ENCODE measurements around the gene COMMD7. TPM values are rescaled to one million over a fixed set of nuclear protein-coding genes. Genes with fewer than 3 reads are reported as not detected.
"Not testable (repeated sequence)": the region's sequence is repeated elsewhere in the genome, so short reads cannot be mapped to it uniquely, and the experiment has no call there.

Gene COMMD7
- total RNA-seq, 1 experiment from 2014 or later = 100.0 TPM

DNA sequence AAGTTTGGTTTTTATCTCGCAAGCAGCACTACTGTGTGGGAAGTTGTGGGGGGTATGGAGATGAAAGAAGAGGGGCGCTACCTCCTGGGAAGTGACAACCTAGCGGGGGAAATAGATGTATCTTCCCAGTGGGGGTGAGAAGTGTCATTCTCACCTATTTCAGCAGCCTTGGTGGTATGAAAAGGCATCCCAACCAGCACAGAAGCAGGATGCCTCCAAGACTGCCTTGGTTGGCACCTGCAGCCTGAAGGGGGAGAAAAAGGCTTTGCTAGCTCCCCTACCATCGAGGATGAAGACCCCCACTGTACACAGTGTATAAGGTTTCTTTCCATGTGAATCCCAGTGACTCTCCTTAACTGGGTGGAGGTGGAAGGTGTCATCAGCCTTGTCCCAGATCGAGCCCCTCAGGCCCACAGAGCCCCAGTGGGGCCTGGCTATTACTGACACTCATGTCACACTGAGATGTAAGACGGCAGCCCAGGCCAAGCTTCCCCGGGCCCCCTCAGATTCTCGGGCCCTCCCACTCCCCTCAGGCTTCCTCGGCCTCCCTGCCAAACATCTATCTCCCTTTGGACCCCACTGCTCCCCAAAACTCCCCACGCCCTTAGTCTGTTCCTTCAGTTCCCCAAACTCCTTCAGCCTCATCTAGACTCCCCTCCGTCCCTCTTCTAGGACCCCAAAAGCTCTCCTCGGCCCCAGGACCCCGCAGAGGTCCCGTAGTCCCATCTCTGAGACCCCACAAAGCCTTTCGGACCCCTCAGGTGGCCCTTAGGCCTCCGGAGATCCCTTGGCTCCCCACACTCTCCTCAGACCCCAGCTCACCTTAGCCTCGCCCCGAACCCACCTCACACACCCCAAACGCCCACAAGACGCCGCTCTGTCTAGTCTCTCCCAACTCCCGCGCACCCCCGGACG is 688 bp downstream of the COMMD7 start:
- in situ Hi-C loops (cut with HindIII; ENCODE audit: low pct_unique_long_range_greater_than_20kb, low sequenced_read_pairs) = no loop called here
- DNase-seq (ENCODE audit: low read depth) = no peak

DNA sequence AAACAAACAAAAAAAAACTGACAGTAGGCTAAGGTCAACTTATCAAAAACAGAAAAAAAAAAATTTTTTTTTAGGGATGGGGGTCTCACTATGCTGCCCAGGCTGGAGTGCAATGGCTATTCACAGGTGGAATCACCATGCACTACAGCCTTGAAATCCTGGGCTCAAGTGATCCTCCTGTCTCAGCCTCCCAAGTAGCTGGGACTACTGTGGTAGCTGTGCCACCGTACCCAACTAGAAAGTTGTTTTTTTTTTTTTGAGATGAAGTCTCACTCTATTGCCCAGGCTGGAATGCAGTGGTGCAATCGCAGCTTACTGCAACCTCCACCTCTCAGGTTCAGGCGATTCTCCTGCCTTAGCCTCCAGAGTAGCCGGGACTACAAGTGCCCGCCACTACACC is 2.1 kb downstream of the COMMD7 start:
- DNase-seq (ENCODE audit: low read depth) = no peak
- in situ Hi-C loops (cut with HindIII; ENCODE audit: low pct_unique_long_range_greater_than_20kb, low sequenced_read_pairs) = no loop called here

DNA sequence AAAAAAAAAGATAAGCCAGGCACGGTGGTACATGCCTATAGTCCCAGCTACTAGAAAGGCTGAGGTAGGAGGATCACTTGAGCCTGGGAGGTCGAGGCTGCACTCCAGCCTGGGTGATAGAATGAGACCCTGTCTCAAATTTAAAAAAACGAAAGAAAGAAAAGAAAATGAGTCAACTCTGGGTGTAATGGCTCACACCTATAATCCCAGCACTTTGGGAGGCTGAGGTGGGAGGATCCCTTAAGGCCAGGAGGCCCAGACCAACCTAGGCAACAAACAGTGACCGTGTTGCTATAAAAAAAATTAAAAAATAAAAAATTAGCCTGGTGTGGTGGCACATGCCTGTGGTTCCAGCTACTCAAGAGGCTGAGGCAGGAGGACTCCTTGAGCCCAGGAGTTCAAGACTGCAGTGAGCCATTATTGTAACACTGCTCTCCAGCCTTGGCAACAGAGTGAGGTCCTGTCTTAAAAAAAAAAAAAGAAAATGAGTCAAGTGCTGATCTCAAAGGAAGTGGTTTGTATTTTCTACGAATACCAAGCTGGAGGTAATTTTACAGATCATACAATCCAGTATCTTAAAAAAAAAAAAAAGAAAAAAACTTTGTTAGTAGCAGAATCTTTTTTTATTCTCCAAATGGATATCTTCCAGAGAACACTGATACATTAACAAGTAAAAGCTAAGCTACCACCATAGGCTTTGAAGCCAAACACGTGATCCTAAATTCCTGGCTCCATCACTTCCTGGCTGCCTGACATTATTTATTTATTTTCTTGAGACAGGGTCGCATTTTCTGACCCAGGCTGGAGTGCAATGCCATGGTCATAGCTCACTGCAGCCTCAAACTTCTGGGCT is 5.7 kb downstream of the COMMD7 start:
- in situ Hi-C loops (cut with HindIII; ENCODE audit: low pct_unique_long_range_greater_than_20kb, low sequenced_read_pairs) = no loop called here
- DNase-seq (ENCODE audit: low read depth) = peak; percentile 74

DNA sequence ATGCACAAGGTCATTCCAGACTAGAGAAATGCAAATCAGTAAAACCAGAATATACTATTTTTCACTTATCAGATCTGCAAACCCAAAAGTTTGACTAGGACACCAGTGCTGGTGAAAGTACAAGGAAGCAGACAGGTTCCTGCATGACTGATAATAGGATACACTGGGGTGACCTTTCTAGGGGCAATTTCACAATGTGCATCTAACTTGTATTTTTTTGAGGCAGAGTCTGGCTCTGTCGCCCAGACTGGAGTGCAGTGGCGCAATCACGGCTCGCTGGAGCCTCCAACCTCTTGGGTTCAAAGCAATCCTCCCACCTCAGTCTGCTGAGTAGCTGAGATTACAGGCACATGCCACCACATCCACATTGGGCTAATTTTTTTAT is 11.4 kb downstream of the COMMD7 start:
- in situ Hi-C loops (cut with HindIII; ENCODE audit: low pct_unique_long_range_greater_than_20kb, low sequenced_read_pairs) = no loop called here
- DNase-seq (ENCODE audit: low read depth) = no peak

DNA sequence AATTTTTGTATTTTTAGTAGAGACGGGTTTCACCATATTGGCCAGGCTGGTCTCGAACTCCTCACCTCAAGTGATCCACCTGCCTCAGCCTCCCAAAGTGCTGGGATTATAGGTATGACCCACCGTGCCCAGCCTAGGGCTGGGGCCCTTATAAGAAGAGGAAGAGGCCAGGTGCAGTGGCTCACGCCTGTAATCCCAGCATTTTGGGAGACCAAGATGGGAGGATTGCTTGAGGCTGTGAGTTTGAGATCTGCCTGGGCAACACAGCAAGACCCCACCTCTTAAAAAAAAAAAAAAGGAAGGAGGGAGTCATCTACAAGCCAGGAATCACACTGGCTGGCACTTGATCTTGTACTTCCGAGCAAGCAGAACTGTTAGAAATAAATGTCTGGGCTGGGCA is 13.9 kb downstream of the COMMD7 start:
- DNase-seq (ENCODE audit: low read depth); in situ Hi-C loops (cut with HindIII; ENCODE audit: low pct_unique_long_range_greater_than_20kb, low sequenced_read_pairs): not testable (repeated sequence)

DNA sequence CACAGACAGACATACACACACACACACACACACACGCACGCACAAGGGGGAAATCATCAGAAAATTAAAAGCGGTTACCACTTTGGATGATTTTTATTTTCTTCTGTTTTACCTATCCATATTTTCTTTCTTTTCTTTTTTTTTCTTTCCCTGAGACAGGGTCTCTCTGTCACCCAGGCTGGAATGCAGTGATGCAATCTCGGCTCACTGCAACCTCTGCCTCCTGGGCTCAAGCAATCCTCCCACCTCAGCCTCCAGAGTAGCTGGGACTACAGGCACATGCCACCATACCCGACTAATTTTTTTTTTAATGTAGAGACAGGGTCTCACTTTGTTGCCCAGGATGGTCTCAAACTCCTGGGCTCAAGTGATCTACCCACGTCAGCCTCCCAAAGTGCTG is 14.8 kb downstream of the COMMD7 start:
- DNase-seq (ENCODE audit: low read depth); in situ Hi-C loops (cut with HindIII; ENCODE audit: low pct_unique_long_range_greater_than_20kb, low sequenced_read_pairs): not testable (repeated sequence)

DNA sequence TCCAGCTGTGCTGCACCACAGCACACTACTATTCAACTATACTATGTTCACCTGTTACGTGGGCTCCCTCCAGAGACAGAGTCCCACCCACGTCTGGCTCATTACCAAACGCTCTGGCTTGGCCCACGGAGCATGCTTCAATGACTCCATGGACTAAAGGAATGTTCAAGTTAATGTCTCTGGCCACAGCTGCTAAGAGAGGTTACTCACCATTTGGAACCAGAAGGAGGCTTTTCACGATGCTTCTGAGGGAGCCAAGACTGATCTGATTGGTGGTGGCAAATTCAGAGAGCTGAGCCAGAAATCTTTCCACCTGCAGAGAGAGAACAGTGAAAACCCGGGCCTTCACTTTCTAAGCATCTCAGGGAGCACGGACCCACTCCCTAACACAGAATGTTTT is 15.6 kb downstream of the COMMD7 start:
- peak; percentile 79 for DNase-seq (ENCODE audit: low read depth)
- in situ Hi-C loops (cut with HindIII; ENCODE audit: low pct_unique_long_range_greater_than_20kb, low sequenced_read_pairs) = no loop called here

DNA sequence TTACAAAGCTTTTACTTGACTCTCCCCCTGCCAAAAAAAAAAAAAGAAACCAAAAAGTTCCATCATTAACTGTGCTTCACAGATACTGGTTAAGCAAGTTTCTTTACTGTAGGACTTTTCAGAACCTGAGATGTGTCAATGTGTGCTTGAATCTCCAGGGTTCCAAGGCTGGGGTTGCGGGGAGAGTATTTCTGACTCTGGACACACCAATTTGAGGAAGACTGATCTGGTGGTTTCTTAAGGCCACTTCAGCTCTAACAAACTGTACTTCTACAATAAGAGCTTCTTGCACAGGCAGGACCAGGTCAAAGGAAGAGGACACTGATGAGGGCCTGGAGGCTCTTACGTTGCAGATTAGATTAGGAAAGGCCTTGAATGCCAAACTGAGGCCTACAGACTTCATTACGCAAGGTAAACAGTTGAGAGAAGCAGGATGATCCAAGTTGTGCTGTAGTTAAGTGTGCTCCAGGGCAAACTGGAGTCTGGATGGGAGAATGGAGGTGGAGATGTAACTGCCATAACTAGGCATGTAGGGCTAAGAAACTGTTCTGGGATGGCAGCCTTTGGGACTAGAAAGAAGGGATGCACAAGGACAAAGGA is 24.4 kb downstream of the COMMD7 start:
- in situ Hi-C loops (cut with HindIII; ENCODE audit: low pct_unique_long_range_greater_than_20kb, low sequenced_read_pairs) = no loop called here

DNA sequence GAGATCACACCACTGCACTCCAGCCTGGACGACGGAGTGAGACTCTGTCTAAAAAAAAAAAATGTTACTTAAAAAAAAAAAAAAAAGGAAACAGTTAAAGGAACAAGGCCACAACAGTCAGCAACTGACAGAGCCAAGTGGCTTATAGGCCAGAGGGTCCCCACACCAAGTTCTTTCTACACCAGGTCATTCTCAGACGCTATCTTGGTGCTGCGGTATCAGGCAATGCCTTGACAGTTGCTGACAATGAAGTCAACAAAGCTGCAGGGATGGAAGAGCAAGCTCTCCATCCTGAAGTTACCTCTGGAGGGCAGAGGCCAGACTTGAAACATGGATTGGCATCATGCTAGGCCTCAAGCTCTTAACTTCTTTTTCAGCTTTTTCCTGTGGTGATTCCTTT is 31.9 kb downstream of the COMMD7 start:
- in situ Hi-C loops (cut with HindIII; ENCODE audit: low pct_unique_long_range_greater_than_20kb, low sequenced_read_pairs) = no loop called here
- DNase-seq (ENCODE audit: low read depth) = no peak

More for the DNA sequence above, 24.4 kb downstream of the COMMD7 start:
- no peak for DNase-seq (ENCODE audit: low read depth)

DNA sequence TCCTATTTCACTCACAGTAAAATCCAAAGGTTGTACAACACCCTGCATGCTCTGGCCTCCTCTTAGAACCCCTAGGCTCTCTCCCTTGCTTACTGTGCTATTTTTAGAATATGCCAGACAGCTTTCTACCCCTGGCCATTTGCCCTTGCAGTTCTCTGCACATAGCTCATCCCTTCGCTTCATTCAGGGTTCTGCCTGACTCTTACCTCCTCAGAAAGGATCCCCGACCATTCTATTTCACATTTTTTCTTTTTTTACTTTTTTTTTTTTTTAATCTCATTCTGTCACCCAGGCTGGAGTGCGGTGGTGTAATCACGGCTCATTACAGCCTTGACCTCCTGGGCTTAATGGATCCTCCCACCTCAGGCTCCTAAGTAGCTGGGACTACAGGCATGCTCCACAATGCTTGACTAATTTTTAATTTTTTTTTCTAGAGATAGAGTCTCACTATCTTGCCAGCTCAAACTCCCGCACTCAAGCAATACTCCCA is 33.6 kb downstream of the COMMD7 start:
- peak; percentile 76 for DNase-seq (ENCODE audit: low read depth)
- in situ Hi-C loops (cut with HindIII; ENCODE audit: low pct_unique_long_range_greater_than_20kb, low sequenced_read_pairs) = no loop called here

DNA sequence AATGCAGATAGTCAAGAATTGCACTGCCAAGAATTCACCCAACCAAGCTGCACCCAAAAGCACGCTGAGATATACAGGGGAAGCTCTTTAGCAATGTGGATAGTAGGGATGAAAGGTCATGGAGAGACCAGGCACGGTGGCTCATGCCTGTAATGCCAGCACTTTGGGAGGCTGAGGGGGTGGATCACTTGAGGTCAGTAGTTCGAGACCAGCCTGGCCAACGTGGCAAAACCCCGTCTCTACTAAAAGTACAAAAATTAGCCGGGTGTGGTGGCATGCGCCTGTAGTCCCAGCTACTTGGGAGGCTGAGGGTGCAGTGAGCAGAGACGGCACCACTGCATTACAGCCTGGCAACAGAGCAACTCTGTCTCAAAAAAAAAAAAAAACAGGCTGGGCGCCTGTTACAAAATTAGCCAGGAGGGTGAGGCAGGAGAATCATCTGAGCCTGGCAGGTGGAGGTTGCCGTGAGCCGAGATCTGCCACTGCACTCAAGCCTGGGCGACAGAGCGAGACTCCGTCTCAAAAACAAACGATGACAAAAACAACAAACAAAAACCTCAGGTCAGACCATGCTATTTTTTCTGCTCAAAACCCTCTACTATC is 34.1 kb downstream of the COMMD7 start:
- DNase-seq (ENCODE audit: low read depth); in situ Hi-C loops (cut with HindIII; ENCODE audit: low pct_unique_long_range_greater_than_20kb, low sequenced_read_pairs): not testable (repeated sequence)

DNA sequence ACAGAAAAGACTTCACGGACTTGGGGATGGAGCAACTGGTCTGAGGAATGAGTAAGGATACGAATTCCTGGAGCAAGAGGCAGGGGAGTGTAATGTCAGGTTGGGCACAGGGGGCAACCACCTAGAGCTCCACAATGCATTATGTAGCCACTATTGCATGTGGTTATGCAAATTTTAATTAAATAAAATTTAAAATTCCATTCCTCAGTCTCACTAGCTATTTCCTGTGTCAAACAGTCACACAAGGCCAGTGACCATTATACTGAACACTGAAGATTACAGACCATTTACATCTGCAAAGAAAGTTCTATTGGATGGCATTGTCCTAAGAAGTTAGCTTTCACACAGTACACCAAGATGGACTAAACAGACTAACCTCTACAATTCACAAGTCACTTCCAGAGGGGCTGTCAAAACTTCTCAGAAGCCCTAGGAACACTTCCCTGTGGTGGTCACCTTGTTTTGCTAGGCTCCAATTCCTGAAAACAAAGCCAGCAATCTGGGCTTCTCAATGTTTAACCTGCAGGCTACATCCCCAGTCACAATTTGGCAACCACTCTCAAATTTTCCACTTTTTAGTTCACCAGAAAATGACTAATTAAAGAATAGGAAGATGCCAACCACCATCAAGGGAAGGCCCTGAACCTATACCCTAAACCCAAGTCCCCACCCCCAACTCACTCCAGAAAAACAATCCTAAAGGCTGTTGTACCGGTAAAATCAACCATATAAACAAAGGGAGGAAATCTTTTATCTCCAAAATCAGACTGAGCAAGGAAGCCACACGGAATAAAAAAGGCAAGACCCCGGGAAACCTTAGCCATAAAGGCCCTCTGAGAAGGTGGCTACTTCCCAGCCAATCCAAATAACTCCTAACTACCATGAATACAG is 35.3 kb downstream of the COMMD7 start:
- no peak for DNase-seq (ENCODE audit: low read depth)

DNA sequence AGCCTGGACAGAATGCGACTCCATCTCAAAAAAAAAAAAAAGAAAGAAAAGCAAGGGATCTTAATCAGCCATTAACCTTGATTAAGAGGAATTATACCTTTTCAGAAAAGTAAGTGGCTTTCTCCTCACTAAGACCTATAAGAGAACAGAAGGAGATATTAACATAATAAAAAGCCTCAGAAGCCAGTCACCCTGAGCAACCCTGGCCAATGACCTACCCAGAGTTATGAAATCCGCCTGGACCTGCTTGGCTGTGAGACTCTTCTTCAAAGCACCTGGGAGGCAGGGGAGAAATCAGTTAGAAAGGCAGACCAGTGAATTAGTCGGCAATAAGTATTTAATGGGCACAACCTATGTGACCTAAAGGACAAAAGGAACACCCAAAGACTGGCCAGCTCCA is 36.8 kb downstream of the COMMD7 start:
- in situ Hi-C loops (cut with HindIII; ENCODE audit: low pct_unique_long_range_greater_than_20kb, low sequenced_read_pairs) = no loop called here

More for the DNA sequence above, 35.3 kb downstream of the COMMD7 start:
- in situ Hi-C loops (cut with HindIII; ENCODE audit: low pct_unique_long_range_greater_than_20kb, low sequenced_read_pairs) = no loop called here

DNA sequence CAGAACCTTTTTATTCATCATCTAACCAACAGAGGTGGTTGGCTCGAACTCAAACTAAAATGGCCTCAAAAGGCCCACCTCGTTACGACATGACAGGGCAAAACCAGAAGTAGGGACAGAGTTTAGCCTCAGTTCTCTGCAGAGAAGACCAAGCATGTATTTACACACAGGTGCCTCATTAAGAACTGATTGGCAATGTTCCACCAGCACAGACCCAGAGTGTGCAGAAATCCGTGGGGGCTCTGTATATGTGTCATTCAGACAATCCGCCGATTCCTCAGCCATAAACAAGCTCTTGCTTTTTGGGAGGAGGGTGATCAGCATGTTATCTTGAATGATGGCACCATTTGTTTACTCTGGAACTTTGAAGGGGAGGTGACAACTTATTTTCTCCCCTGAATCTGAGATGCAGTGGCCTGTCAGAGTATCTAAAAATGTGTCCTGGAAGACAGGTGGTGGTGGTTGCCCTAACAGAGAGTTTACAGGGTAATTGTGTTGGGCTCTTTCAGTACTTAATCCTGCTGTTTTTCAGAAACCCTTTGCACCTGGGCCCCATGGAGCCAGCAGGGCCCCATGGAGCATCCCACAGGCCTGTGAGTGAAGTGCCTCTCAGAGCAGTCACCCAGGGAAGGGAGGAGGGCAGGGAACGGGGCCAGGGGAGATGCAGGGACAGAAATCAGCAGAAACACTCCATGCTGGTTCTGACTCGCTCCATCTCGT is 40.4 kb downstream of the COMMD7 start:
- in situ Hi-C loops (cut with HindIII; ENCODE audit: low pct_unique_long_range_greater_than_20kb, low sequenced_read_pairs) = no loop called here
- DNase-seq (ENCODE audit: low read depth) = no peak

More for the DNA sequence above, 36.8 kb downstream of the COMMD7 start:
- no peak for DNase-seq (ENCODE audit: low read depth)

DNA sequence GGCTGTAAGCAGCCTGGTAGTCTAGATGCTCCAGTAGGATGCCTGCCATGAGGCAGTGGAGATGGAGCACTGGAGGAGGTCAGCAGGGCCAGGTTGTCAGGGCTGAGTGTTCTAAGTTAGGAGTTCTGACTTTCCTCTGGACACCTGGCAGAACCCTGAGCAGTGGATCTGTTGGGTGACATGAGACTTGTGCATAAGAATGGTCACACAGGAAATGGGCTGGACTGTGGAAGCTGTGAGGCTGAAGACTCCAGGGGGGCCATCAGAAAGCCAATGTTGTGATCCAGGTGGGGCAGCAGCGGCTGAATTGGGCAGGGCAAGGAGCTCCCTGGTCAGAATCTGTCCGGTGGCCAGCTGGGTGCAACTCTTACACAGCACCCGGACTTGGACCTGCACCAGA is 45.7 kb downstream of the COMMD7 start:
- in situ Hi-C loops (cut with HindIII; ENCODE audit: low pct_unique_long_range_greater_than_20kb, low sequenced_read_pairs) = no loop called here
- DNase-seq (ENCODE audit: low read depth) = no peak

DNA sequence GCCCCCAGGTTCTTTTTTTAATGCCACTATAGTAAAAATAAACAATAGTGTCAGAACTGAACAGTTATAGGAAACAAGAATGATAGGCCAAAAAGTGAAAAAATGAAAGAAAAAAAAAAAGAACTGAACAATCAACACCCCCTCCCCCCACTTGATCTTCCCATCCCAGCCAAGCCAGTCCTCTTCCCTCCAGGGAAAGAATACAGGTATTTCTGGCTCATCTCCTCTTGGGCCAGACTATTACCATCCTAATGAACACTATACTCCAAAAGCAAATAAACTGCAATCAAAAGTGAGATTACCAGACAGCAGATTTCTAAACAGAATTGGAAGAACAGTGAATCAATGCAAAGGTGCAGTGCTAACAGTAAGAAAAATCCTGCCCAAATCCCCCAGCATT is 48.2 kb downstream of the COMMD7 start:
- DNase-seq (ENCODE audit: low read depth) = no peak
- in situ Hi-C loops (cut with HindIII; ENCODE audit: low pct_unique_long_range_greater_than_20kb, low sequenced_read_pairs) = no loop called here

DNA sequence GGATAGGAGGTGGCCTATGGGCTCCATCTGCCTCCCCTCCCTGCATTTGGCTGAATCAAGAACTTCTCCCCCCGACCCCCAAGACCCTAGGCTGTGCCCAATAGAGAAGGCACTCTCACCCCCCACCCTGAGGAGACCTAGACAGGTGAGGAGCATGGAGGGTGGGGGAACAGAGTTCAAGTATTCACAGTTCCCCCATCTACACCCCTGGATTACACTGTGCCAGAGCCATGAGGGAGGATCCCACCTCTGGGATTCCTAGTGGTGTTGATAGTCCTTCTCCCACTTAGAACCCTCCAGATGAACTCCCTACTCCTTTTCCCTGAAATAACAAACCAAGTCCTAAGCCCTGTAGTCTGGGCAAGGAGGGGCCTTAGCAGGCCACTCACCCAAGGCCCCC is 54.3 kb downstream of the COMMD7 start:
- DNase-seq (ENCODE audit: low read depth); in situ Hi-C loops (cut with HindIII; ENCODE audit: low pct_unique_long_range_greater_than_20kb, low sequenced_read_pairs): not testable (repeated sequence)
